GM18867 (cell line): ENCODE data around the gene FA2H.
"Not testable (repeated sequence)": the region's sequence is repeated elsewhere in the genome, so short reads cannot be mapped to it uniquely, and the experiment has no call there.

Experiments used
- ATAC-seq: cut with Tn5 transposase; IDR thresholded peaks from one replicate; pipeline ENCODE4 v1.9.1; 2021; ENCODE audit warnings: mild to moderate bottlenecking, moderate library complexity; ENCODE audit not compliant: unreplicated experiment

Gene FA2H

GRCh38 chr16:74725651-74726455, 48.8 kb downstream of the FA2H start:
- ATAC-seq = no peak

- ATAC-seq = no peak
Observed at GRCh38 chr16:74724820-74725549, 49.6 kb downstream of the FA2H start.

GRCh38 chr16:74723256-74723655, 51.4 kb downstream of the FA2H start:
- ATAC-seq = no peak

GRCh38 chr16:74722156-74722555, 52.5 kb downstream of the FA2H start:
- ATAC-seq = not testable (repeated sequence)

GRCh38 chr16:74721716-74722115, 52.9 kb downstream of the FA2H start:
- ATAC-seq = no peak

- ATAC-seq = no peak
Observed at GRCh38 chr16:74720579-74720978, 54.0 kb downstream of the FA2H start.

GRCh38 chr16:74718741-74719610, 55.6 kb downstream of the FA2H start:
- ATAC-seq = no peak

GRCh38 chr16:74718140-74718539, 56.5 kb downstream of the FA2H start:
- ATAC-seq = no peak

GRCh38 chr16:74717367-74717766, 57.3 kb downstream of the FA2H start:
- no peak for ATAC-seq

GRCh38 chr16:74716355-74716754, 58.3 kb downstream of the FA2H start:
- no peak for ATAC-seq

- no peak for ATAC-seq
Observed at GRCh38 chr16:74713876-74714275, 60.7 kb downstream of the FA2H start.

GRCh38 chr16:74713325-74713724, 61.3 kb downstream of the FA2H start:
- no peak for ATAC-seq

- no peak for ATAC-seq
Observed at GRCh38 chr16:74711938-74712337, 62.7 kb downstream of the FA2H start.

GRCh38 chr16:74710401-74710800, 64.2 kb downstream of the FA2H start:
- ATAC-seq = no peak

GRCh38 chr16:74709441-74709877, 65.2 kb downstream of the FA2H start:
- ATAC-seq = peak; percentile 93

- ATAC-seq = peak; percentile 42
Observed at GRCh38 chr16:74700438-74701225, 74.0 kb downstream of the FA2H start, which contains the start of gene MLKL. MLKL (minus strand) TSS chr16:74700862; CDS start chr16:74695757, 5,105 bp downstream.

- ATAC-seq = no peak
Observed at GRCh38 chr16:74700116-74700437, 74.5 kb downstream of the FA2H start.

- no peak for ATAC-seq
Observed at GRCh38 chr16:74699666-74700065, 75.0 kb downstream of the FA2H start.

GRCh38 chr16:74698222-74698621, 76.4 kb downstream of the FA2H start:
- no peak for ATAC-seq
